Fibroblast of gingiva (primary cell): ENCODE results near the gene THUMPD1.
"Not testable (repeated sequence)": the region's sequence is repeated elsewhere in the genome, so short reads cannot be mapped to it uniquely, and the experiment has no call there.

Experiments
- DNase-seq: peaks from one replicate; pipeline ENCODE4 v3.0.0-alpha.2; 2011; ENCODE audit warnings: low read depth

The THUMPD1 gene

DNA sequence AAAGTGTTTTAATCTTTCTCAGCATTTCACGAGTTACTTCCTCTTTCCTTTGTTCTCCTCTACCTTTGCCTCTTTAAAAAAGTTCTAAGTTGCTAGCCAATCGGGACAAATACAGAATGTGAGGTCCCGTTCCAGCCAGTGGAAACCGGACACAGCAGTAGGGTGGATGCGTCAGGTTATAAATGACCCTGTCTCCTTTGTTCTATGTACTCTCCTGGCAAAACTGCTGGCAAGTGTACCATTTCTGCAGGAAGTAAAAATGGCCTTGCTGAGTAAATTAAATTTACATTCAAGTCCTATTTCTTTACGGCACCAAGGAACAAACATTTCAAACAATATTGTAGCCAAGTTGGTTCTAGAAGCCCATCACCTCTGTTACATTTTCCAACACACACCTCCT, 47.5 kb downstream of the THUMPD1 start:
- not testable (repeated sequence) for DNase-seq

DNA sequence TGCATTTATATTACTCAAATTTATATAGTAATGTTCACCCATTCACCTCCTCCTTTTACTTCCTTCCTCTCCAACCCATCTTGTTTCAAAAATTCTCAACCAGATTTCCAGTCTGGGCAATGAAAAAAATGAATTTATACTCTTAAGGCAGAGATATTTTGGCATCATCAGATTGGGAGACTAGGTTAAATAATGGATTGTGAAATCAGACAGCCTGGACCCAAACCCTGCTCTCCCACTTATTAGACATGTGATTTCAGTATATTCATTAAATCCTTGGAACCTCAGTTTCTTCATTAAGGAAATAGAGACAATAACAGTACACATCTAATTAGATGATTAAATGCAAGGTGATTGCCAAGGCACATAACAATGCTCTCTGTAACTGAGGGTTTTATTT, 52.0 kb downstream of the THUMPD1 start:
- DNase-seq, result no peak

DNA sequence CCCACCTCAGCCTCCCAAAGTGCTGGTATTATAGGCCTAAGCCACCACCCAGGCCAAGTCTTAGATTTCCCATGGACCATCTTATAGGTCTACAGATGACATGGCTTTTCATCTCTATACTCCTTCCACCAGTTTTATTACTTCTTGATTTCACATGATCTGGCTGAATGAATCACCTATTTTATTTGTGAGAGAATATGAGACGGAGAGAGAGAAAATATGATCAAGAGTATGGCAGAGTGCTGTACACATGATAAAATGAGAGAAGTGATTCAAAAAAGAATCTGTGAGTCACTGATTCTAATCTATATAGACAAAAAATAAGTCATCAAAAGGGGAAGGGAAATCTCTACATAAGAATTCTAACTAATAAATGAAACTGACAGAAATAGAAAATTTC, 57.8 kb downstream of the THUMPD1 start:
- no peak for DNase-seq
